ENCODE measurements around the gene RETREG3. TPM values are rescaled to one million over a fixed set of nuclear protein-coding genes. Genes with fewer than 3 reads are reported as not detected.

RETREG3 gene
- total and polyA plus RNA-seq, 2 of the 13 experiments (the other 11 are each of a cell fraction or from before 2014, with no cell fraction given): 47.0 to 55.8 TPM

GRCh38 chr17:42564815-42565522 lies 44.2 kb downstream of the RETREG3 start (continued):
- TF ChIP-seq ZNF281 (CRISPR knock-in tag; IDR thresholded peaks at IDR 0.05; ENCODE audit: borderline replicate concordance): 0 out of 2 replicates have a peak, but pooled peaks have one; percentile 6
- peak in 1 of 2 experiments; percentile 74; a peak in 2 of 4 replicates for TF ChIP-seq EP300 (IDR thresholded peaks at IDR 0.05; ENCODE audit: low read depth in 2 of 2, low read length in 2 of 2)
- TF ChIP-seq EP300 (CRISPR knock-in tag; IDR thresholded peaks at IDR 0.05; ENCODE audit: borderline replicate concordance): no peak; the same call in 1 of the 2 replicates
- TF ChIP-seq ZNF788 (CRISPR knock-in tag; IDR thresholded peaks at IDR 0.05; ENCODE audit: borderline replicate concordance): peak; percentile 20; the same call in 1 of the 2 replicates
- TF ChIP-seq, protein P1, sequence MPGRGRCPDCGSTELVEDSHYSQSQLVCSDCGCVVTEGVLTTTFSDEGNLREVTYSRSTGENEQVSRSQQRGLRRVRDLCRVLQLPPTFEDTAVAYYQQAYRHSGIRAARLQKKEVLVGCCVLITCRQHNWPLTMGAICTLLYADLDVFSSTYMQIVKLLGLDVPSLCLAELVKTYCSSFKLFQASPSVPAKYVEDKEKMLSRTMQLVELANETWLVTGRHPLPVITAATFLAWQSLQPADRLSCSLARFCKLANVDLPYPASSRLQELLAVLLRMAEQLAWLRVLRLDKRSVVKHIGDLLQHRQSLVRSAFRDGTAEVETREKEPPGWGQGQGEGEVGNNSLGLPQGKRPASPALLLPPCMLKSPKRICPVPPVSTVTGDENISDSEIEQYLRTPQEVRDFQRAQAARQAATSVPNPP (CRISPR knock-in tag; IDR thresholded peaks at IDR 0.05): no peak
- peak; percentile 71; the same call in 1 of the 2 replicates for TF ChIP-seq ZBTB33 (CRISPR knock-in tag; IDR thresholded peaks at IDR 0.05)
- TF ChIP-seq ELF3 (CRISPR knock-in tag; IDR thresholded peaks at IDR 0.05): peak; percentile 56; the same call in 1 of the 2 replicates
- 0 out of 2 replicates have a peak, but pooled peaks have one; percentile 15 for TF ChIP-seq ZMAT3 (CRISPR knock-in tag; conservative IDR thresholded peaks at IDR 0.05)
- peak; percentile 56; the same call in 1 of the 2 replicates for TF ChIP-seq SPEN (CRISPR knock-in tag; IDR thresholded peaks at IDR 0.05; ENCODE audit: low read depth)
- peak; percentile 96 for TF ChIP-seq HNF4A (CRISPR knock-in tag; IDR thresholded peaks at IDR 0.05)
- TF ChIP-seq, protein P2, sequence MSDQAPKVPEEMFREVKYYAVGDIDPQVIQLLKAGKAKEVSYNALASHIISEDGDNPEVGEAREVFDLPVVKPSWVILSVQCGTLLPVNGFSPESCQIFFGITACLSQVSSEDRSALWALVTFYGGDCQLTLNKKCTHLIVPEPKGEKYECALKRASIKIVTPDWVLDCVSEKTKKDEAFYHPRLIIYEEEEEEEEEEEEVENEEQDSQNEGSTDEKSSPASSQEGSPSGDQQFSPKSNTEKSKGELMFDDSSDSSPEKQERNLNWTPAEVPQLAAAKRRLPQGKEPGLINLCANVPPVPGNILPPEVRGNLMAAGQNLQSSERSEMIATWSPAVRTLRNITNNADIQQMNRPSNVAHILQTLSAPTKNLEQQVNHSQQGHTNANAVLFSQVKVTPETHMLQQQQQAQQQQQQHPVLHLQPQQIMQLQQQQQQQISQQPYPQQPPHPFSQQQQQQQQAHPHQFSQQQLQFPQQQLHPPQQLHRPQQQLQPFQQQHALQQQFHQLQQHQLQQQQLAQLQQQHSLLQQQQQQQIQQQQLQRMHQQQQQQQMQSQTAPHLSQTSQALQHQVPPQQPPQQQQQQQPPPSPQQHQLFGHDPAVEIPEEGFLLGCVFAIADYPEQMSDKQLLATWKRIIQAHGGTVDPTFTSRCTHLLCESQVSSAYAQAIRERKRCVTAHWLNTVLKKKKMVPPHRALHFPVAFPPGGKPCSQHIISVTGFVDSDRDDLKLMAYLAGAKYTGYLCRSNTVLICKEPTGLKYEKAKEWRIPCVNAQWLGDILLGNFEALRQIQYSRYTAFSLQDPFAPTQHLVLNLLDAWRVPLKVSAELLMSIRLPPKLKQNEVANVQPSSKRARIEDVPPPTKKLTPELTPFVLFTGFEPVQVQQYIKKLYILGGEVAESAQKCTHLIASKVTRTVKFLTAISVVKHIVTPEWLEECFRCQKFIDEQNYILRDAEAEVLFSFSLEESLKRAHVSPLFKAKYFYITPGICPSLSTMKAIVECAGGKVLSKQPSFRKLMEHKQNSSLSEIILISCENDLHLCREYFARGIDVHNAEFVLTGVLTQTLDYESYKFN (CRISPR knock-in tag; conservative IDR thresholded peaks at IDR 0.05): peak; percentile 96
- TF ChIP-seq ZBTB38 (CRISPR knock-in tag; IDR thresholded peaks at IDR 0.05): peak; percentile 89
- TF ChIP-seq ZNF605 (CRISPR knock-in tag; IDR thresholded peaks at IDR 0.05): no peak; the same call in none of the 2 replicates
- peak; percentile 40; the same call in 1 of the 2 replicates for TF ChIP-seq ZNF792 (CRISPR knock-in tag; IDR thresholded peaks at IDR 0.05)
- no peak for TF ChIP-seq GTF3A (CRISPR knock-in tag; conservative IDR thresholded peaks at IDR 0.05)
- TF ChIP-seq, protein P3, sequence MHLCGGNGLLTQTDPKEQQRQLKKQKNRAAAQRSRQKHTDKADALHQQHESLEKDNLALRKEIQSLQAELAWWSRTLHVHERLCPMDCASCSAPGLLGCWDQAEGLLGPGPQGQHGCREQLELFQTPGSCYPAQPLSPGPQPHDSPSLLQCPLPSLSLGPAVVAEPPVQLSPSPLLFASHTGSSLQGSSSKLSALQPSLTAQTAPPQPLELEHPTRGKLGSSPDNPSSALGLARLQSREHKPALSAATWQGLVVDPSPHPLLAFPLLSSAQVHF (CRISPR knock-in tag; IDR thresholded peaks at IDR 0.05): no peak
- TF ChIP-seq SNRNP70 (IDR thresholded peaks at IDR 0.05; ENCODE audit: low read depth, low read length): no peak

Measured in HepG2 (cell line).